ENCODE data around the gene RTL5. TPM values are rescaled to one million over a fixed set of nuclear protein-coding genes. Genes with fewer than 3 reads are reported as not detected.

RTL5 gene
- total RNA-seq, 2 donors from 2014 or later, result 2.6 to 2.7 TPM

Other genes starting within 250 kb of the RTL5 start
- gene NHSL2, start 221.1 kb downstream of the RTL5 start, total RNA-seq, result 10 to 100 TPM; 10.0 to 20.3 TPM
- gene PIN4, start 49.8 kb upstream of the RTL5 start, total RNA-seq, result 1 to 10 TPM; 2.6 to 3.0 TPM
- gene ERCC6L, start 107.1 kb upstream of the RTL5 start, total RNA-seq, result under 1 TPM in 1 of 2 donors, not detected in 1; 0.10 TPM
- gene RPS4X, start 145.3 kb upstream of the RTL5 start, total RNA-seq, result 1,000 to 10,000 TPM; 1,445 to 1,548 TPM
- gene CITED1, start 174.0 kb upstream of the RTL5 start, total RNA-seq, result 1 to 10 TPM in 1 of 2 donors, not detected in 1; 1.5 TPM

Data from T-helper 17 cell (primary cell).